ENCODE measurements around the gene SUSD4.

Gene SUSD4

DNA sequence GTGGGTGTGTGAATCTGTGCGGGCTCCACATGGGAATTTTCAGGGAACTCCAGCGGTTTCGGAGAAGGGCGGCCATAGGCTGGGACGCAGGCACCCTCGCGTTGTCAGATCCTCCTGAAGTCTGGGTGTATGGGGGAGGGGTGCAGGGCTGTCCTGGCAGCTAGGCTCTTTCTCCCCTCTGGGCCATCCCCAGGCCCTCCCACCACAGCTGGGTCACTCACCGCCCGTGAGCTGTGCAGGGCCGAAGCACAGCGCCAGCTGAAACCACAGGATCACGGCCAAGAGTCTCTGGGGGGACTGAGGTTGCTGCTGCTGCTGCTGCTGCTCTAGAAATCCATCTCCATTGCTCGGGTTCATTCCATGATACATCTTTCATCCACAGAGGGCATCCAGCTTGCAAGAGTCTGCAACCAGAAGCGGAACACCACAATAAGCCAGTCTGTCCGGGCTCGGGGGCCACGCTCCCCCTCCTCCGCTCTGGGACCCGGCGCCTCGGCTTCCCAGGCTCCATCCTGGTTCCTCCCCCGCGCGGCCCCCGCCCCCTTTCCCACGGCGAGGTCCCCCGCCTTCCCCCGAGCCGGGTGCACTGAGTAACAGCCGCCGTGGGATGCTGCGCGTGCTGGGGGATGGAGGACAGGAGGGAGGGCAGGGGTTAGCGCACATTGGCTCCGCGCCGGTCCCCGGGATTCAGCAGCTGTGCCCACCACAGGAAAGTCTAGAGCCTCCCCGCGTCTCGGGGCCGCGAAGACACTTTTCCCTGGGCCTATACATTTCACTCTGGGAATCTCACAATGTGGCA lies 720 bp downstream of the SUSD4 start:
- peak in 1 of 2 experiments; percentile 3 for DNase-seq (ENCODE audit: low read depth in 2 of 2)

DNA sequence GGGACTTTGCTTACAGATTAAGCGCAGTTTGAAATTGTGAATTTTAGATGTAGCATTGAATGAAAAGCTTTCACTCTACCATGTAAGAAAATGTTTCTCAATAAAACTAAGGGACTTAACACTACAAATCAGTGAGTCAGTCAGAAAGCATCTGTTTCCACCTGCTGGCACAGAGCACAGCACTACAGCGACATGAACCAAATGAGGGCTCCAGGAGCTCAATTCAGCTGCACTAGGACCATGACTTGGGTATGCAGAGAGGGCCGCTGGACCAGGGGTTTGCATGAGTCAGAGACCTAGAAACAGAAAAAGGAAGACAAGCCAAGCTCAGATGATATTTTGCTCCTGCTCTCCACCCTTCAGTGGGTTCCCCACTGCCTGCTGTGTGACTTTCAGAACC lies 5.2 kb downstream of the SUSD4 start:
- DNase-seq (ENCODE audit: low read depth in 2 of 2) = no peak

DNA sequence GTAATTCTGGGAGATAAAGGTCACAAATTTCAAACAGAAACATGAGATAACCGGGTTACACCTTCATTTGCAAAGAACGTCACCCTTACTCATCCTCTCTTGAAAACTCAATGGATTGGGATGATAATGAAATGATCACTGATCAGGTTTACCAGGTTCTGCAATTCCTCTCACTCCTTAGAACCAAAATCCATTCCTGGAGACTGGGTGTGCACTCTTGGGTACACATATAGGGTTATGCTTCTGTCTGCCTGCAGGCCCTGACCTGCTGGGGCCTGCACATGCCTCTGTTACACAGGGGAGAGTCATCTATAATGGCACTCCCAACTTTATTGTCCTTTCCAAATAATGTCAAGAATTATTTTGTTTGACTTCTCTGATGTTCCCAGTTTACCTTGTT lies 8.3 kb downstream of the SUSD4 start:
- no peak for DNase-seq (ENCODE audit: low read depth in 2 of 2)

DNA sequence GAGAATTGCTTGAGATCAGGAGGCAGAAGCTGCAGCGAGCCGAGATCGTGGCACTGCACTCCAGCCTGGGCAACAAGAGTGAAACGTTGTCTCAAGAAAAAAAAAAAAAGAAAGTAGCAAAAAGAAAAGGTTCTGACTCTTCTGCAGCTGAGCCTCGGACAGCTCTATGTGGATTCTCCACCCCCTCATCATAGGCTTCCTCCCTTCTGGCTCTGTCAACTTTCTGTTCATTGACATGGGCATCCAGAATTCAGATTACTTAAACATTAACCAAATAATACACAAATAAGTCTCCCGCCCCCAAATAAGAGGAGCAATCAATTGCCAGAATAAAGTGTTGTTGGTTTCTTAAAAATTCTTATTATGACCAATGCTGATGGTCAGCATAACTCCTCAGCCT lies 10.0 kb downstream of the SUSD4 start:
- no peak for DNase-seq (ENCODE audit: low read depth in 2 of 2)

DNA sequence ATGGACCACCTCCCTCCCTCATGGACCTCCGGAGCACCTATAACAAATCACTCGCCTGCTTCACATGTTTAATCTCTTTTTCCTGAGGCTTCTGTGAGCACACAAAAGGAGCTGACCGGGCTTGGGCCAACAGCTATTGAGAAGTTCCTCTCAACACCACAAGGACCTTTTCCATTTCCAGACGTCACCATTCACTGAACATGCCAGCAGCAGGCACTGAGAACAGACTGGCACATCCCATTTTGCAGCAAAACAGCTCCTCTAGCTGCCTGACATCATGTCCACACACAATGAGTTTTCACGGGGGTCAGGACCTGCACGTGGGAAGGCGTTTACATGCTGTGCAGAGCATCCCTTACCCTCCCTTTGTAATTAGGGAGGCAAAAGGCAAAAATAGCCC lies 11.0 kb downstream of the SUSD4 start:
- no peak for DNase-seq (ENCODE audit: low read depth in 2 of 2)

DNA sequence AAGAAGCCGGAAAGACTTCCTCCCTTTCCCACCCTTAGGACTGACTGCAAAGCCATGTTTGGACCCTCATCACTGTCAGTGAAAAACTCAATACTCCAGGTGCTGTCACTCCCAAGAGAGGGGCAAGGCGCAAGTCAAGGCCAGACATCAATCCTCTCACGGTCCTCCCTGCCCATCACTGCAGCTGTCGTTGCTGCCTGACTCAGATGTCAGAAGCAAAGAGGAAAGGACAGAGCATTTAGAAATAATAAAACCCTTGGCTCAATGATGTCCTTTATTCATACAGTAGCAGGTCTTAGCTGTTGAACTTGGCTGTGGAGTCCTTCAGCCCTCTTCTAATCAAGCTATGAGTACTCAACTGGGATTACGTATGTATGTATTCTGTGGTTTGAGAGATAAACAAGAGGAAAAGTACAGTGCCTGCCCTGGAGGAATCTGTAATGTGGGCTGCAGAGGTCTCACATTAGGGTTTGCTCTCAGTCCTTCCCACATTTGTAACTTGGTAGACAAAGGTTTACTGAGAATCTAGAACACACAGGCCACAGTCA lies 13.5 kb downstream of the SUSD4 start:
- no peak for DNase-seq (ENCODE audit: low read depth in 2 of 2)

DNA sequence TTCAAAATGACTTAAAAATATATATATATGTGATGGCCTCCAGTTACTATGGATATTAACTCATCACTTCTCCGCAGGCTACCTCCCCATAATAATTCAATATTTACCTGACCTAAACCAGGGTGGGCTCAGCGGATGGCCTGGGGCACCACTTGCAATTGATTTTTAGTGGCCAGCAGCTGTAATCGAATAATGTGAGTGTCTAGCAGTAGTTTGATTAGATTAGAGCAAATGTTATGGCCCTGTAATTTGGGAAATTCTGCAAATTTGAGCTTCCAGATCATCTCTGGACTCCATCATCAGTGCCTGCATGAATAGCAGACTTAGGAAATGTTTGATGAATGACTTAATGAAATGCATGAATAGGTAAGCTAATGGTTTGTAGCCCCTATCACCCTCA lies 14.7 kb downstream of the SUSD4 start:
- no peak for DNase-seq (ENCODE audit: low read depth in 2 of 2)

DNA sequence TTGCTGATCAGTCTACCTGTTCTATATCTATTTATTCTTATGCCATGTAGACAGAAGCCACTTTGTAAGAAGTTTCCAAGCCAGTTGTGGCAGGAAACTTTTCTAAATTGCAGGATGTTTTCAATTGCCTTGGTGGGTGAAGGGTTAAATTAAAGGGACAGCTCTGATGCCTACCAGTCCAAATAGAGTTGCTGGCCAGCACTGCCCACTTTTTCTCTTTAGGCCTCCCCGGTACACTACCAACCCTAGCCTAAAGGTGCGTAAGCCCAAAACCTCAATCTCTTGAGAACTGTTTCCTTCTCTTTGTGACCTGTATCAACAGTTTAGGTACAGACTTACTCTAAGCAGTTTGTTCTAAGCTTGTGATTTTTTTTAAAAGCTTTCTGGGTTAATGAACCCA lies 15.5 kb downstream of the SUSD4 start:
- no peak for DNase-seq (ENCODE audit: low read depth in 2 of 2)

DNA sequence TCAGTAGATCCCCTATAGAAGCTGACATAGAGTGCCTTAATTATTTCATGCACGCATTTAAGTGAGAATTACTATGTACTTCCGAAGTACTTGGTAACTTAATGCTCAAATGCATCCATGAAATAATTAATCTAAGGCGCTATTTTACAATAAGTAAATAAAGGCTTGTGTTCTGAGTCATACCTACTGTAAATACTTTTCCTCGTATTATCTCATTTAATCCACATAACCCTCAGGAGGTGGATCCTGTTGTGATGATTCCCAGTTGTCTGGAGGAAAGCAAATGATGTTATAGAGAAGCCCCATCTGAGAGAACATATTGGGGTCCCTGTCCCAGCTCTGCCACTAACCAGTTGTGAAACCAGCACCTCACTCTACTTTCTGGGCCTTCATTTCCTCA lies 16.4 kb downstream of the SUSD4 start:
- no peak for DNase-seq (ENCODE audit: low read depth in 2 of 2)

DNA sequence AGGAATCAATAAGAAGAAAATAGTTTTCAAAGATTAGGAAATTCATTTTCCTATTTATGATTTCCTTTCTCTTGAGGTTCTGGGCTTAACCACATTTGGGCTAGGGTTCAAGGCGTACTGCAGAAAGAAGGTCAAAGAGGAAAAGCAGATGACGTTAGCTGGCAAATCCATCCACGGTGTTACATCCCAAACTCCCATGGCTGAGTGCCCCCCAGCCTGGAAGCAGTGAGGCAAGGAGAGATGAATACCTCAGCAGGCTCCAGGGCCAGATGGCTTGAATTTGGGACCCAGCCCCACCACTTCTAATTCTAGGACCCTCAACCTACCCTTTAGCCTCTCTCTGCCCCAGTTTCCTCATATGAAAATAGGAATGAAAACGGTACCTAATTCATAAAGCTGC lies 17.7 kb downstream of the SUSD4 start:
- no peak for DNase-seq (ENCODE audit: low read depth in 2 of 2)

DNA sequence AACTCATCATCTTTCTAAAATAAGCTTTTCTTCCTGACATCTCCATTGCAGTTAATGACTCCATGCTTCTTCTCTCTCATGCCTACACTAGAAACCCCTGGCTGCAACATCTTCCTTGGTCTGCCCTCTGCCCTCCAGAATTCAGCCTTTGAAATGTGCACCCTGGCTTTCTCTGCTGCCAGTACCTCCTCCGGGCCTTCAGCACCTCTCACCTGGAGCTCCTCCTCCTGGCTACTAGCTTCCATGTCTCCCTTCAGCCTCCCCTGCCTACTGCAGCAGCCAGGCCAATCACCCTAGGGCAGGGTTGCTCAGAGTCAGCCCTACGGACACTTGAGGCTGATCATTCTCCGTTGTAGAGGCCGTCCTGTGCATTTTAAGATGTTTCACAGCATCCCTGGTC lies 18.3 kb downstream of the SUSD4 start:
- DNase-seq (ENCODE audit: low read depth in 2 of 2) = no peak

DNA sequence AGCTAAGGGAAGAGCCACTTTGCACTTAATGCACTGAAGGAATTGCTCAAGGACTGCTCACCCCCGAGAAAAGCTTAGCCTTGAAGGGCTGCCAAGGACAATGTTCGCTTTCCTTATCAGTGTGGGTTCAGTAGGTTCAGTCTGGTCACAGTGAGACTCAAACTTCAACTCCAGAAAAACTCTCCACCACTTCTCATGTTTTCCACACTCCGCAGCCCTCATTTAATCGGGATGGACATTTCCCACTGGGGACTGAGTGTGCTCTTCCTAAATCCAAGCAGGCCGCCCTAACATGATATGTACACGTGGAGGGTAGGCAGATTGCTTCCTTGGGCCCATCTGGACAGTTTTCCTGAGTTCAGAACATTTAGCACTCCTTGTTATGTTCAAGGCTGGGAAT lies 19.5 kb downstream of the SUSD4 start:
- DNase-seq (ENCODE audit: low read depth in 2 of 2) = no peak

DNA sequence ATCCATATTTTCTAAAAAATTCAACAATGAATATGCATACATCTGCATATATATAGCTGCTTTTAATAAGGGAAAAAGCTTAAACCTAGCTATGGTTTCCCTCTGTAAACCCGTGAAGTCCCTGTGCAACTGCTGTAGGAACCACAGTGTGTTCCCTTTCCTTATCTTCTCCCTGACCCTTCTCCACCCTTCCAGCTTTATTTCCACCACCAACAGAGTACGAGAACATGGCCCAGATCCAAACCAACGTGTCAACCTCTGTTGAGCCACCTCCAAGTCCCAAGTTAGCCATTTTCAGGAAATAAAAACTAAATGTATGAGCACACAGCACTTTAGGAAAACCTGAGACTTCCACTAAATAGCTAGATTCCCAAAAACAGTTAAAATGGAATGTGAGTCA lies 20.3 kb downstream of the SUSD4 start:
- DNase-seq (ENCODE audit: low read depth in 2 of 2) = no peak

DNA sequence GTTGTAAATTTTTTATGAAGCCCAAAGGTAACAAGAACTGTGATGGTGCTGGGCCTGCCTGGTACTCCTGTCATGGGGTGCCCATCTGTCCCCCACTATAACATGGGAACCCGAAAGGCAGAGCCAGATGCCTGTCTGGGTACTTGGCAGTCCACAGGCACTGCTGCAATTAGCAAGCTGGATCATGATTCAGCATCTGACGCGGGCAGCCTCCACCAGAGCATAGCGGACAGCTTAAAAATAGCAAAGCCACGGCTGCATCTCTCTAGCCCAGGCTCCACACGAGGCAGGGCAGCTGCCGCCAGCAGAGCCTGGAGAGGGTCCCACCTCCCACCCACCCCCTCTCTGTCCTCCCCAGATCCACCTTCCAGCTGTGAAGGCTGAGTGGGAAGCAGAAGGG lies 22.9 kb downstream of the SUSD4 start:
- DNase-seq (ENCODE audit: low read depth in 2 of 2) = no peak

DNA sequence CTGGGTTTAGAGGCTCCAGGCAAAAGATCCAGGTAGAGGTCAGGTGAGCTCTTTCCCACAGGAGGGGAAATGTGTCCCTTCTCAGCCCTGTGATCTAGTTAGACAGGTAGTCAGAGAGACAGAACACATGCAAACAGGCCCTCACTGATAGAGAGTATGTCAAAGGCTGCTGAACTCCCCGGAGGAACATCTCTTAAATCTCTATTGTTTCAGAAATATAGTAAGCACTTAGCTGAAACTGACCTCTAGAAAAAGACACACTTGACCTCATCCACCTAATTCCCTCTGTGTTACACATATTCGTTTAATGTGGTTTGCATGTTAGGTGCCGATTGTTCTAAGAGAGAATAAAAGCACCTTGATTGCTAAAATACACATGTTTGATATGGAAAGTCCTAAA lies 23.3 kb downstream of the SUSD4 start:
- DNase-seq (ENCODE audit: low read depth in 2 of 2) = no peak

DNA sequence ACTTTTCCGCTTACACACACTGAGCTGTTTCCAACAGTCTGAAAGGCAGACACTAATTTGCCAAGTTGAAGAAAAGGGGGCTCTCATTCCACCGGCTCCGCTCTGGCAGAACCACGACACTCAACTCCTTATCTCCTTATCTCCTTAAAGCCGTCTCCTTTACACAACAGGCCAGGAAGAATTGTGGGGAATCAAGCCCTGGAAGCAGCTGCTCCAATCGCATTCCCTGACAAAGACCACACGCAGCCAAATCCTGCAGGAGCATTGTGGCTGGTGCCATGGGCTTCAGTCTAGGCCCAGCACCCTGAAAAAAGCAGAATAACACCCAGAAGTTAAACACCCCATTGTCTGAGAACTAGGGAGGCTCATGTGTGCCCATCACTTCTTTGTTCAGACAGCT lies 24.1 kb downstream of the SUSD4 start:
- no peak for DNase-seq (ENCODE audit: low read depth in 2 of 2)

DNA sequence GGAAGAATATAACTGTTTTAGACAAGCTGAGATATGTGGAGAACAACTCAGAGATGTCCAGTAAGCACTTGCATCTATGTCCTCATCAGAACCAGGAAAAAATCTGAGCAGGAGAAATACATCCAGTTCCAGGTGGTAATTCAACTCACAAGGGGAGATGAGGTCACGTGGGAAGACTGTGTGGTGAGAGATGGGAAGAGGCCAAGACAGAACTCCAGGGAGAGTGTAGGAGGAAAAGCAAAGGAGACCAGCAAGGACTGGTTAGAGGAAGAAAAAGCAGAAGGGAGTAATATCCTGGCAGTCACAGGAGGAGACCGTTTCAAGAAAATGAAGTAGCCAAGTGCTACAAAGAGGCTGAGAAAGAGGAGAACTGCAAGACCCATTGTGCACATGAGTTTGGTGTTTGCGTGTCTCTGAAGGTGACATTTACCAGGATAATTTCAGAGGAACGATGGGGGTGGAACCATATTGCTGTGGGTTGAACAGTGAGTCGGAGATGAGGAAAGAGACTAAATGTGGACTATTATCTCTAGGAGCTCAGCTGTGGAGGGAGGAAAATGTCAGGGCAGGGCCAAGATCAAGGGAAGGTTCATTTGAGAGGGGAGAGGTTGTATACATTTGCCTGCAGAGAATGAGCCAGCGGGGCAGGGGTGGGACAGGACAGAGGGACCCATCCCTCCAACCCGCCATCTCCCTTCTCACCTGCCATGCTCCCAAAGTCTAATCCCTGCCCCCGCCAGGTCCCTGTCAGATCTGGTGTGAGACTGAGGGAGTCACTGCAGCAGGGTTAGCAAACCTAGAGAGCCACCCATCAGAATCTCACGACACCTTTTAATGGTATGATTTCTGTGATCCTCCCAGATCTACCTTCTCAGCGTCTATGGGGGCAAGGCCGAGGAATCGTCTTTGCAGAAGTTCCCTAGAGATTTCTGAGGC lies 24.9 kb downstream of the SUSD4 start:
- DNase-seq (ENCODE audit: low read depth in 2 of 2) = no peak

DNA sequence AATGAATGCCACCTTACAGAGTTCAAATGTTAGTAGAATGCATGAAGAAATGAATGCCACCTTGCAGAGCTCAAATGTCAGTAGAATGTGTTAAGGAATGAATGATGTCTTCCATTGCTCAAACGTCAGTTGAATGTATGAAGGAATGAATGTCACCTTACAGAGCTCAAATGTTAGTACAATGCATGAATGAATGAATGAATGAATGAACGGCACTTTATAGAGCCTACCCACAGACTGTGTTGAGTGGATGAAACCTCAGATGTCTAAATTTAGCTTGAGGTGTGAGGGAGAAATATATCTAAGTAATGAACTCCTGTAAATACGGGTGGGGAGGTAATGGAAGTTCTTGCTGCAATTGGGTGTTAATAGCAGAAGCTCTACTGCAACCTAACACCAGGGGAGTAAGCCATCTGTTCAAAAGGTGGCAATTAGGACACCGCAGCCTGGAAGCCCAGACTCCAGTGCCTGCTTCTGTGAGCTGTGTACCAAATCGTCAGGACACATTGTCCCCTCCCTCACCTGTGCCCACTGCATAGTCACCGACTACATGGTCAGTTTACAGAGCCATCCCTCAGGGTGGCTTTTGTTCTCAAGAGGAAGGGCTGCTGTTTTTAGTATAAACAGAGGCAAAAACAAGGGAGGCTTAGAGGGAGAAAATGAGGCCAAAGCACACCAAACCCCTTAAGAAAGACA lies 26.7 kb downstream of the SUSD4 start:
- no peak for DNase-seq (ENCODE audit: low read depth in 2 of 2)

DNA sequence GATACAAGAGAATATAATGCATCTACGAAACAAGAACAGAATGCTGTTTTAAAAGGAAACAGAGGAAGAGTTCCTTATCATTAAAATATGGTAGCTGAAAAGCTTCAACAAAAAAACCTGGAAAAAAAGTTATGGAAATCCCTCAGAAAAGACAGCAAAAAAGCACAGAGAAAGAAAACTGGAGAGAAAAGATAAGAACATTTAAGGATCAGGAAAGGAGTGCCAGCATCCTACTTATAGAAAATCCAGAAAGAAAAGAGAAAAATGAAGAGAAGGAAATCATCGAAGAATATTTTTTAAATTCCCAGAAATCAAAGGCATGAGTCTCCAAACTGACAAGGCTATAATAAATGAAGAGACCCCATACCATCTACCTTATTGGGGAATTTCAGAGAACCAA lies 29.8 kb downstream of the SUSD4 start:
- no peak for DNase-seq (ENCODE audit: low read depth in 2 of 2)

DNA sequence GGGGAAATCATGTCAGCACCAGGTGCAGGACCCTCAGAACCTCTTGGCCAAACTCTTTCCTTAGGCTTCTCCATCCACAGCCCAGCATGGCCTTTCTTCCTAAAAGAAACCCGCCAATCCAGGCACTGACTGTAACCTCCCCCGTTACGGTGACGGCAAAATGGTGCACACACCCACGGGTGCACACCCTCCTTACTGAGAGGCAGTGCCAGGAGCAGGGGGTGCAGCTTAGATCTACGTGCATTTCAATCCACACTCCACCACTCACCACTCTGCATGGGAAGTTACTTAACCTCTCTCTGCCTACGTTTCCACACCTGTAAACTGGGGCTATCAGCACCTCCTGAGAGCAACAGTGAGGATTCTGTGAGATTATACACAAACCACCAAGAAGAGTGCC lies 31.0 kb downstream of the SUSD4 start:
- DNase-seq (ENCODE audit: low read depth in 2 of 2) = no peak

DNA sequence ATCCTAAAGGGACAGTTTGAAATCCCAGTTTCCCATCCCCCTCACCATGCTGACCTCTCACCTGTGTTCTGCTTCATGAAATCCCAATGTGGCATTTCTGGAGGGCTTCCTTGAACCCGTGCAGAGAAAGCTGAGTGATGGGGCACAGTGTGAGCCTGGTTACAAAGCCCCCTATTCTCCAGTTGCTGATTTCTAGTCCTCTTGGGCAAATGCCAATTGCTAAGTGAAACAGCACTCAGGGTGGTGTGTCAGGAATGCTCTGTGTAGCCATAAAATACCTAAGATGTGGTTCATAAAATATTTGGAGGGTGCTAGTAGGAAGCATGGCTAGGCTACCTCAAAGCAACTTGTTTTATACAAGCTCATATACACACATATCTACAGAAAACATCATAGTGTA lies 32.0 kb downstream of the SUSD4 start:
- DNase-seq (ENCODE audit: low read depth in 2 of 2) = no peak

DNA sequence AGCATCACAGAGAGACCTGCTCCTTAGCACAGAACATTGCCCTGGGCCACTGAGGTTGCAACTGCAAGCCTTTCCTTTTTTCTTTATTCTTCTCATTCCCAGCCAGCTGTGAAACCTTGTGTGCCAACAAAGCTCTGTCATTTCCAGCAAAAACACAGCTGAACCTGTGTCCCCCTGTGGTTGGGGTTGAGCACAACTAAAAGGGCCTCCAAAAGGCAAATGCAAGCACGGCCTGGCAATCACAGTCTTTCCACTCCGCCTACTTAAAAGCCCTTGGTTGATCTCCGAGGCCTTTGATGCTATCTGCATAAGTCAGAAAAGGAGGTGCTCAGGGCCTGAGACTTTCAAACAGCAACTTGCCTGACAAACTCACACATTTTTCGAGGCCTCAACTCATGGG lies 32.7 kb downstream of the SUSD4 start:
- DNase-seq (ENCODE audit: low read depth in 2 of 2) = no peak

Measured in stimulated activated CD4-positive, alpha-beta T cell treated with anti-CD3 and anti-CD28 coated beads, Interleukin-12 subunit alpha, Interleukin-12 subunit beta, amount 100 ng/mL, for 24 hours (primary cell).